OCI-LY1 (cell line): ENCODE results near the gene NUTM2B.
"Not testable (repeated sequence)": the region's sequence is repeated elsewhere in the genome, so short reads cannot be mapped to it uniquely, and the experiment has no call there.

Experiments used
- CTCF ChIP-seq: fragments of 200-600 bp; sonication (generic), shearing (Covaris generic); IDR thresholded peaks from 2 replicates; pipeline ENCODE4 v1.5.1; 2017; ENCODE audit warnings: mild to moderate bottlenecking, antibody characterized with exemption, low read length, moderate library complexity, mixed read lengths
- EZH2 ChIP-seq: fragments of 200-600 bp; sonication (generic), shearing (Covaris generic); IDR thresholded peaks from 2 replicates; pipeline ENCODE4 v1.8.0; 2017; ENCODE audit warnings: borderline replicate concordance, mixed run types, mild to moderate bottlenecking, antibody characterized with exemption, low read length, moderate library complexity, mixed read lengths

- not testable (repeated sequence) for TF ChIP-seq CTCF, EZH2
Observed at GRCh38 chr10:79686595-79686994, 16.4 kb upstream of the NUTM2B start.
